Motor neuron (in vitro differentiated cells): ENCODE results near the gene FHDC1. TPM values are rescaled to one million over a fixed set of nuclear protein-coding genes. Genes with fewer than 3 reads are reported as not detected.

Experiments
- ATAC-seq, 8 experiments: fragments of 200-7000 bp; cut with Tn5 transposase; replicated peaks in 6 of 8; 2 replicates each; pipeline ENCODE4 v1.8.0; 2021; ENCODE audit warnings: mild to moderate bottlenecking in 8 of 8, moderate library complexity in 8 of 8
- H3K27ac ChIP-seq, 2 donors: fragments of 250-450 bp; sonication (Bioruptor Pico); 2 replicates each; pipeline ENCODE4 v1.9.0; 2021; ENCODE audit warnings: antibody characterized with exemption in 2 of 2, mild to moderate bottlenecking in 2 of 2, moderate library complexity in 1 of 2
- H3K4me1 ChIP-seq, 2 donors: fragments of 250-450 bp; sonication (Bioruptor Pico); replicated peaks in 1 of 2; 2 replicates each; pipeline ENCODE4 v1.6.1; 2021; ENCODE audit warnings: antibody characterized with exemption in 2 of 2, mild to moderate bottlenecking in 2 of 2, moderate library complexity in 1 of 2
- H3K4me3 ChIP-seq, 5 donors: fragments of 250-450 bp; sonication (Bioruptor Pico); 2 replicates each; pipeline ENCODE4 v1.9.0; 2021; ENCODE audit warnings: antibody characterized with exemption in 5 of 5, mild to moderate bottlenecking in 5 of 5, moderate library complexity in 4 of 5
- WGBS, 10 experiments: fragments of 450-650 bp; shearing (Covaris generic); methylation state at CpG; one replicate each; pipeline ENCODE4 v1.0.0; 2022; 5-methylcytosine and 5-hydroxymethylcytosine counted together
- in situ Hi-C, 9 experiments: fragments of 400-800 bp; cut with MboI; loops; one replicate each; pipeline ENCODE4 v1.15.0; 2021; ENCODE audit warnings: low sequenced_read_pairs in 9 of 9, low pct_unique_long_range_greater_than_20kb in 2 of 9; ENCODE audit not compliant: unreplicated experiment in 9 of 9
- total RNA-seq, 8 experiments: library from RNA; unstranded; fragments of 300-600 nt; gene quantifications; 2 replicates each; pipeline versions ENCODE4 v1.2.3 to v1.2.4, GENCODE V29; 2022

FHDC1 gene
- total RNA-seq, 8 experiments from 2014 or later, result 1.9 to 14.6 (median 8.5) TPM

- Histone ChIP-seq H3K4me3 (no peak overlapping the region), H3K27ac (no peak overlapping the region), H3K4me1 (peaks cover 0 to 9% of the 10 kb centered on the region in 2 donors)
- in situ Hi-C loops, result no loop called here
- WGBS, 10 experiments, result 80 to 100% (median 92%) methylated on average over 1 to 3 of the region's 4 CpGs; no CpG with 5 or more reads in 3 of the 10 experiments
- no peak for ATAC-seq
Observed at GRCh38 chr4:152981842-152982241, 45.7 kb downstream of the FHDC1 start.

GRCh38 chr4:152983221-152983620 lies 47.1 kb downstream of the FHDC1 start:
- in situ Hi-C loops, result no loop called here
- Histone ChIP-seq H3K27ac (no peak overlapping the region), H3K4me3 (no peak overlapping the region), H3K4me1 (peaks cover 0 to 11% of the 10 kb centered on the region in 2 donors)
- peak in 6 of 8 experiments; percentile 39 to 93 (median 52) for ATAC-seq
- WGBS, 10 experiments, result 14 to 100% (median 71%) methylated on average over 1 to 3 of the region's 7 CpGs; no CpG with 5 or more reads in 3 of the 10 experiments

- Histone ChIP-seq H3K4me1 (peaks cover 0 to 14% of the 10 kb centered on the region in 2 donors), H3K27ac (no peak overlapping the region), H3K4me3 (no peak overlapping the region)
- 28 to 100% (median 52%) methylated on average over 1 to 6 of the region's 6 CpGs; no CpG with 5 or more reads in 2 of the 10 experiments for WGBS, 10 experiments
- ATAC-seq, result peak in 5 of 8 experiments; percentile 49 to 76 (median 66)
- in situ Hi-C loops, result no loop called here
Observed at GRCh38 chr4:152983774-152984411, 47.8 kb downstream of the FHDC1 start.

- Histone ChIP-seq H3K4me3 (no peak overlapping the region), H3K27ac (no peak overlapping the region), H3K4me1 (peaks cover 13 to 21% of the 10 kb centered on the region in 2 donors)
- in situ Hi-C loops, result no loop called here
- ATAC-seq, result no peak
- WGBS, 10 experiments, result 20 to 100% (median 88%) methylated on average over 1 to 3 of the region's 4 CpGs; no CpG with 5 or more reads in 5 of the 10 experiments
Observed at GRCh38 chr4:152988721-152989553, 52.8 kb downstream of the FHDC1 start.

- Histone ChIP-seq H3K27ac (no peak overlapping the region), H3K4me3 (no peak overlapping the region), H3K4me1 (peaks cover 18 to 23% of the 10 kb centered on the region in 2 donors)
- no peak for ATAC-seq
- 0 to 100% (median 100%) methylated on average over 1 to 2 of the region's 3 CpGs; no CpG with 5 or more reads in 5 of the 10 experiments for WGBS, 10 experiments
- in situ Hi-C loops, result no loop called here
Observed at GRCh38 chr4:152989554-152989970, 53.4 kb downstream of the FHDC1 start.

GRCh38 chr4:152990471-152991131 lies 54.5 kb downstream of the FHDC1 start:
- ATAC-seq, result peak in 1 of 8 experiments; percentile 34
- WGBS, 10 experiments, result 75 to 100% (median 93%) methylated on average over 1 to 6 of the region's 8 CpGs; no CpG with 5 or more reads in 5 of the 10 experiments
- in situ Hi-C loops, result no loop called here
- Histone ChIP-seq H3K27ac (no peak overlapping the region), H3K4me3 (no peak overlapping the region), H3K4me1 (peaks cover 18 to 23% of the 10 kb centered on the region in 2 donors)

- peak in 5 of 8 experiments; percentile 18 to 77 (median 42) for ATAC-seq
- Histone ChIP-seq H3K27ac (no peak overlapping the region), H3K4me3 (no peak overlapping the region), H3K4me1 (peaks cover 18 to 23% of the 10 kb centered on the region in 2 donors)
- WGBS, 10 experiments, result 0 to 100% (median 60%) methylated on average over 1 to 3 of the region's 3 CpGs; no CpG with 5 or more reads in 5 of the 10 experiments
- in situ Hi-C loops, result no loop called here
Observed at GRCh38 chr4:152991398-152991797, 55.3 kb downstream of the FHDC1 start.

- 83 to 100% (median 100%) methylated on average over 1 to 5 of the region's 8 CpGs; no CpG with 5 or more reads in 3 of the 10 experiments for WGBS, 10 experiments
- Histone ChIP-seq H3K27ac (no peak overlapping the region), H3K4me3 (no peak overlapping the region), H3K4me1 (peaks cover 18 to 25% of the 10 kb centered on the region in 2 donors)
- in situ Hi-C loops, result no loop called here
- peak in 1 of 8 experiments; percentile 36 for ATAC-seq
Observed at GRCh38 chr4:152992027-152992426, 55.9 kb downstream of the FHDC1 start.

GRCh38 chr4:152992466-152992865 lies 56.3 kb downstream of the FHDC1 start:
- WGBS, 10 experiments, result 71% methylated on average over 1 of the region's 1 CpG; no CpG with 5 or more reads in 9 of the 10 experiments
- Histone ChIP-seq H3K4me3 (no peak overlapping the region), H3K27ac (no peak overlapping the region), H3K4me1 (peaks cover 18 to 25% of the 10 kb centered on the region in 2 donors)
- in situ Hi-C loops, result no loop called here
- ATAC-seq, result peak in 2 of 8 experiments; percentile 22 to 30

- H3K4me1 ChIP-seq, result peaks cover 25 to 26% of the 10 kb centered on the region in 2 donors
- peak in 5 of 8 experiments; percentile 25 to 72 (median 67) for ATAC-seq
- peak overlapping the region in 1 of 2 donors; percentile 51 for H3K27ac ChIP-seq
- WGBS, 10 experiments, result 20 to 100% (median 80%) methylated on average over 1 to 3 of the region's 3 CpGs; no CpG with 5 or more reads in 4 of the 10 experiments
- in situ Hi-C loops, result no loop called here
- no peak overlapping the region for H3K4me3 ChIP-seq
Observed at GRCh38 chr4:152994038-152994437, 57.9 kb downstream of the FHDC1 start.

- WGBS, 10 experiments, result 10 to 100% (median 58%) methylated on average over 1 to 7 of the region's 8 CpGs; no CpG with 5 or more reads in 3 of the 10 experiments
- Histone ChIP-seq H3K27ac (no peak overlapping the region), H3K4me1 (peaks cover 35 to 39% of the 10 kb centered on the region in 2 donors), H3K4me3 (no peak overlapping the region)
- in situ Hi-C loops, result no loop called here
- peak in 2 of 8 experiments; percentile 11 to 36 for ATAC-seq
Observed at GRCh38 chr4:152996111-152996571, 60.0 kb downstream of the FHDC1 start.

- 0 to 91% (median 68%) methylated on average over 1 to 6 of the region's 6 CpGs; no CpG with 5 or more reads in 2 of the 10 experiments for WGBS, 10 experiments
- in situ Hi-C loops, result no loop called here
- H3K4me1 ChIP-seq, result peaks cover 37 to 41% of the 10 kb centered on the region in 2 donors
- no peak overlapping the region for H3K4me3 ChIP-seq
- no peak overlapping the region for H3K27ac ChIP-seq
- no peak for ATAC-seq
Observed at GRCh38 chr4:152996672-152997071, 60.5 kb downstream of the FHDC1 start.
